IPS DF 6.9 (cell line): Measurements from ENCODE around the gene SEPTIN12.

Experiments
- DNase-seq: peaks from one replicate; pipeline ENCODE4 v3.0.0-alpha.2; 2013; ENCODE audit warnings: low read depth, low spot score
- H3K27ac ChIP-seq: one replicate; pipeline ENCODE4 v1.5.1; 2013; ENCODE audit warnings: low read length, control low read depth
- H3K27me3 ChIP-seq: 2 replicates; pipeline ENCODE4 v1.6.1; 2013; ENCODE audit warnings: mild to moderate bottlenecking, low read length; ENCODE audit not compliant: control insufficient read depth, insufficient read depth
- H3K36me3 ChIP-seq: 2 replicates; pipeline ENCODE4 v1.6.1; 2013; ENCODE audit warnings: low read length; ENCODE audit not compliant: control insufficient read depth, insufficient read depth
- H3K4me1 ChIP-seq: 2 replicates; pipeline ENCODE4 v1.6.1; 2013; ENCODE audit warnings: low read length; ENCODE audit not compliant: control insufficient read depth, insufficient read depth
- H3K4me3 ChIP-seq: 2 replicates; pipeline ENCODE4 v1.5.1; 2013; ENCODE audit warnings: mild to moderate bottlenecking, low read length
- H3K9me3 ChIP-seq: 2 replicates; pipeline ENCODE4 v1.6.1; 2013; ENCODE audit warnings: low read length, inconsistent platforms; ENCODE audit not compliant: control insufficient read depth, insufficient read depth
- WGBS: extraction: QIAGEN DNeasy Blood & Tissue Kit; methylation state at CpG from one replicate; pipeline ENCODE4 v1.1.7; 2013; ENCODE audit warnings: mixed read lengths, missing lambda C conversion rate; ENCODE audit not compliant: insufficient read length, insufficient coverage; 5-methylcytosine and 5-hydroxymethylcytosine counted together

Gene SEPTIN12

DNA sequence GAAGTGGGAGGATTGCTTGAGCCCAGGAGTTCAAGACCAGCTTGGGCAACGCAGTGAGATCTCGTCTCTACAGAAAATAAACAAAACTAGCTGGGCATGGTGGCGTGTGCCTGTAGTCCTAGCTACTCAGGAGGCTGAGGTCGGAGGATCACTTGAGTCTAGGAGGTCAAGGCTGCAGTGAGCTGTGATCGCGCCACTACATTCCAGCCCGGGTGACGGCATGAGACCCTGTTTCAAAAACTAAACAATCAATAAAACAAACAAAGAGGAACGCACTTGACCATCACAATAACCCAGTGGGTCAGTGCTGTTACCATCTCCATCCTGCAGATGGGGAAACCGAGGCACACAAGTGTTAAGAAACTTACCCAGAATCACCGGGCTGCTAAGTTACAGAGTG is 34.9 kb downstream of the SEPTIN12 start:
- Histone ChIP-seq H3K9me3 (no peaks in the 10 kb centered on the region), H3K4me3 (no peak overlapping the region), H3K27ac (no peak overlapping the region), H3K4me1 (no peaks in the 10 kb centered on the region), H3K36me3 (peaks cover 32% of the 10 kb centered on the region), H3K27me3 (no peaks in the 10 kb centered on the region)
- DNase-seq: no peak
- no CpG with 5 or more reads among the region's 11 CpGs for WGBS

DNA sequence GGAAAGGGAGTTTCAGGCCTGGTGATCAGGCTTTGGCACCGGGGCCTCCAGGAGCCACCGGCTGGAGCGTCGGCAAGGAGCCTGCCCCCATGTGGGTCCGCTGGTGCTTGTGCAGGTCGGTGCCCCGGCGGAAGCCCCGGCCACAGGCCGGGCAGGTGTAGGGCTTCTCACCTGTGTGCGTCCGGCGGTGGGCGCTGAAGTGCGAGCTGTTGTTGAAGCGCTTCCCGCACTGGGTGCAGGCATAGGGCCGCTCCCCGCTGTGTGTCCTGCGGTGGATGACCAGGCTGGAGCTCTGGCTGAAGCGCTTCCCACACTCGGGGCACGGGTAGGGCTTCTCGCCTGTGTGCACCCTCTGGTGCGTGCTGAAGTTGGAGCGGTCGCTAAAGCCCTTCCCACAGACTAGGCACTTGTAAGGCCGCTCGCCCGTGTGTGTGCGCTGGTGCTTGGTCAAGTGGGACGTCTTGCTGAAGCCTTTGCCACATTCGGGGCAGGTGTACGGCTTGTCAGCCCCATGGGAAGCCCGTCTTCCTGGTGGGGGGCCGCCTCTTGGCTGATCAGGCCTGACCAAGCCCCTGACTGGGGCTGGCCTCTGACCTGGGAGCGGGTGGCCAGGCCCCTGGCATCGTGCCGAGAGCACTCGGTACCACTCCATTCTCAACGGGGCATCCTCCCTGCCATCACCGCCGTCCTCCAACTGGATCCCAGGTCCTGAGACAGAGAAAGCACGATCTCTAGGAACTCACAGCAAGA is 35.6 kb downstream of the SEPTIN12 start:
- WGBS: no CpG with 5 or more reads among the region's 44 CpGs
- Histone ChIP-seq H3K27me3 (no peaks in the 10 kb centered on the region), H3K9me3 (no peaks in the 10 kb centered on the region), H3K36me3 (peaks cover 29% of the 10 kb centered on the region), H3K27ac (no peak overlapping the region), H3K4me1 (no peaks in the 10 kb centered on the region), H3K4me3 (no peak overlapping the region)
- DNase-seq: no peak

DNA sequence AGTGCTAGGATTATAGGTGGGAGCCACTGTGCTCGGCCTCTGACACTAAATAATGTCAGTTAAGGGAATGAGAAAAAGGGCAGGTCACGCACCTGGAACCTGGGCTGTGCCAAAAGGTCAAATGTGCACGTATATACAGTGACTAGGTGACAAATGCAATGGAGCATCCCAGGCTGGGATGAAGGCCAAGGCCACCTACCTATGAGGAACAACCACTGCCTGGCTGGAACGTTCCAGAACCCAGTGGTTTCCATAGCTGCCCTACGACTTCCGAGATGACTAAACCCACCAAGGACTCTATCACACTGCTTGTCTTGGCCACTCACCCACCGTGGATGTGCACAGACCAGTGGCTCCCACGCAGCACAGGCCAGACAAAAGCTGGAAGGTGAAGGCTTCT is 37.2 kb downstream of the SEPTIN12 start:
- Histone ChIP-seq H3K27ac (no peak overlapping the region), H3K27me3 (no peaks in the 10 kb centered on the region), H3K36me3 (peaks cover 28% of the 10 kb centered on the region), H3K4me3 (no peak overlapping the region), H3K9me3 (no peaks in the 10 kb centered on the region), H3K4me1 (no peaks in the 10 kb centered on the region)
- DNase-seq: no peak
- no CpG with 5 or more reads among the region's 8 CpGs for WGBS

DNA sequence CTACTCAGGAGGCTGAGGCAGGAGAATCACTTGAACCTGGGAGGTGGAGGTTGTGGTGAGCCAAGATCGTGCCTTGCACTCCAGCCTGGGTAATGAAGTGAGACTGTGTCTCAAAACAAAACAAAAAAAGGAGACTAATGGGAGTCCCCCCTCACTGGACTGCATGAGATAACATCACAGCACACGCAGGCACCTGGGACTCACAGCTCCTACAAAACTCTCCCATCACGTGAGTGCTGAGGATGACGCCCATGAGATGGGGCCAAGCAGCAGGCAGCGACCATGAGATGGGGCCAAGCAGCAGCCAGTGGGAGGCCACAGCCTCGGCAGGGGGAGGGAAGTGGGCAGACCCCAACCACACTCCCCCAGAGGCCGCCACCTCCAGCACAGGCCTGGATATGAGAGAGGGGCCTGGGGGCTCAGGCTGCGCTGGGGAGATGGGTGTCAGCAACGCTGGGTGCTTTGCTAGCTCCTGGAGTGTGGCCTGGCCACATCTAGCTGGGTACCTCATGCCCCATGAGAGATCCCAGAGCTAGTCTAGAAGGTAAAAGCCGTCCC is 38.4 kb downstream of the SEPTIN12 start:
- Histone ChIP-seq H3K27me3 (no peaks in the 10 kb centered on the region), H3K4me3 (no peak overlapping the region), H3K4me1 (no peaks in the 10 kb centered on the region), H3K9me3 (no peaks in the 10 kb centered on the region), H3K36me3 (peaks cover 24% of the 10 kb centered on the region), H3K27ac (no peak overlapping the region)
- DNase-seq: no peak
- no CpG with 5 or more reads among the region's 10 CpGs for WGBS

DNA sequence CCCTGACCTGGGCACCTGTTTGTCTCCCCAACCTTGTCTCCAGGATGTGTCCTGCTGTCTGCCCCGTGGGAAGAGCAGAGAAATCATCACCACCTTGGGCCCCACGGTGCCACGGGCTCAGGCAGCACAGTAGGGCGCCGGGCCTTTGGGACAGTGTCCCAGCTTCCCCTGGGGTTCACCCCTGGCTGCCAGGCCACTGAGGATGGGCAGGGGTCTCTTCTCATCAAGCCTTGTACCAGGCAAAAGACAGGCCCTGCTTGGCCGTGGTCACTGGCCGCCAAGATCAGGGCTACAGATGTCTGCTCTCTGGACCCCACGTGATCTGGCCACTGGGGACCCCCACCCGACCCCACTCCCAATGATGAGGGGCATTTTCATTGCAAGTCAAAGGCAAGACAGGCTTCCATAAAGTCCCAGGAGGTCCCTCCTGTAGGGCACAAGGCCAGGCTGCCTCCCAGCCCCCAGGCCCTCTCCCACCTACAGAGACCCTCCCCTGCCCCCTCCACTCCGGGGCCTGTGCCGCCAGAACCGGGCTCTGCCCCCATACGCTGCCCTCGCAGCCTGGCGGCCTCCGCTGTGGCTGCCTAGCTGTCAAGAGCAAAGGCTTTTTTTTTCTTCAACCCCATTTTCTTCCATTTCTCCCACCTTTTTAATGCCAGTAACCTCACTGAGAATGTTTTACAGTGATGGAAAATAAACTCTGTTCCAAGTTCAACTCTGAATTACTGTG is 39.3 kb downstream of the SEPTIN12 start:
- H3K27ac ChIP-seq: no peak overlapping the region
- WGBS: no CpG with 5 or more reads among the region's 16 CpGs
- H3K36me3 ChIP-seq: peaks cover 24% of the 10 kb centered on the region
- DNase-seq: no peak
- no peaks in the 10 kb centered on the region for H3K27me3 ChIP-seq
- no peaks in the 10 kb centered on the region for H3K9me3 ChIP-seq
- no peaks in the 10 kb centered on the region for H3K4me1 ChIP-seq
- H3K4me3 ChIP-seq: no peak overlapping the region

DNA sequence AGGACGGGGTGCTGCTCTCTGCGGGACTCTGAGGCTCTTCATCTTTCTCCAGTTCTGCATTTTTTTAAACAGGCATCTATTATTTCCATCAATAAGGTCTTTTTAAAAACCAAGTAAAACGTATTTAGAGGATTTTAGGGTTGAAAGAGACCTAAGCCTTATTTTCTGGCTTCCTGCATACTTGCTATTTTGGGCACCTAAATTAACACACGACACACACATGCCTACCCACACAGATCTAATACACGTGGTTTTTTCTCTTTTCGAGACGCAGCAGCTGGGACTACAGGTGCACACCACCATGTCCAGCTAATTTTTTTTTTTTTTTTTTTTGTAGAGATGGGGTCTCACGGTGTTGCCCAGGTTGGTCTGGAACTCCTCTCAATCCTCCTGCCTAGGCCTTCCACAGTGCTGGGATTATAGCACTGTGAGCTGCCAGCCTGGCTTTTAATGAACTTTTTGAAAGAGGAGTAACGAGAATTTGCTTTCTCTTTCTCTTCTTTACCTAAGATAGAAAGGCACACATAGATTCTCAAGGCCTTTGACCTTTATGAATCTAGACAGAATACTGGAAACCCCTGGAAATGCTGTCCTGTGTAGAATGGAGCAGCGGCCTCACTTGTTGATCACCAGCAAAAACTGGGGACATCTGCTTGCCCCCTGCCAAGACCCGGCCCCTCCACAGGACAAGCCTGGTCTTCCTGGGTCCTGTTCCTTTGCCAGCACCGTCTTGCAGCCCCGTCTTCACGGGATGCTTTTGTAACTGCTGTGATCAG is 40.1 kb downstream of the SEPTIN12 start:
- Histone ChIP-seq H3K36me3 (peaks cover 21% of the 10 kb centered on the region), H3K4me1 (no peaks in the 10 kb centered on the region; the same call in 1 of the 2 replicates), H3K27me3 (no peaks in the 10 kb centered on the region), H3K27ac (no peak overlapping the region), H3K4me3 (no peak overlapping the region), H3K9me3 (no peaks in the 10 kb centered on the region)
- no CpG with 5 or more reads among the region's 14 CpGs for WGBS
- no peak for DNase-seq

DNA sequence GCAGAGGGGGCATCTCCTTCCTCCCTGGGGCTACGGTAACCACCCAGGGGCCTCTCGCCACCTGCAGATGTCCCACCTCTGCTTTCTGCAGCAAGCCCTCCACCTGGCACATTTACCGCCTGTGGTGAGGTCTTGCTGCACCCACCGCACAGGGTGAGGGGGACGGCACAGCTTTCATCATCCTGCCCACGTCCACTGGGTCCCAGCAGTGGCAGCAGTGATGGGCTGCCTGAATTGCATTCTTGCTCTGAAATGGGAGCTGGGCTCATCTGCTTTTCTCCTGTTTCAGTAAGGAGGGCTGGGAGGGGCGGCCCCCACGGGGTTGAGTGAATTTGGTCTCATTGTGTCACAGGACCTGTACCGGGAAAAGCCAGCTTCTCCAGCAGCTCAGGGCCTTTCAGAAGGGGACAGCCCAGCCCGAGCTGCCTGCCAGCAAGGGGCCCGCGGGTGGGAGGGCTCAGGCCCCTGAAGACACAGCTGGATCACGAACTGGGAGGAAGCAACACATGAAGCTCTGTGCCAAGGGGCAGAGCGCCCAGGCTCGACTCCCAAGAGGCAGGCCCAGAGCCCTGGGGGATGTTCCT is 41.1 kb downstream of the SEPTIN12 start:
- no peaks in the 10 kb centered on the region; the same call in 1 of the 2 replicates for H3K4me1 ChIP-seq
- no CpG with 5 or more reads among the region's 15 CpGs for WGBS

DNA sequence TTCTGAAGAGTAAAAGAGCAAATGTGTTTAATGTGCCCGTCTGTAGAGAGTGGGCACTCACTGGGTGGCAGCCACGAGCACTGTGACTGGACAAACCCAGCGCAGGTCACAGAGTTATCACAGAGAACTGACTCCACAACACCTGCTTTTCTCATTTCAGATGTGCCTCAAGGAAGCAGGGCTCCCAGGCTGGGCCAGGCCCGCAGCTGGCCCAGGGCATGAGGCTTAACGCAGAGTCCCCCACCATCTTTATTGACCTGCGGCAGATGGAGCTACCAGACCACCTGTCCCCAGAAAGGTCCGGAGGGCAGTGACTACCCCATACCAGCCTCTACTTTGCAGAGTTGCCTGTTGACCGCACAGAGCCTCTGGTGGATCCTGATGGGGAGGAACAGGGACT is 41.9 kb downstream of the SEPTIN12 start:
- no peaks in the 10 kb centered on the region; the same call in 1 of the 2 replicates for H3K4me1 ChIP-seq
- no peak overlapping the region for H3K4me3 ChIP-seq
- WGBS: no CpG with 5 or more reads among the region's 8 CpGs
- H3K27ac ChIP-seq: no peak overlapping the region
- H3K27me3 ChIP-seq: no peaks in the 10 kb centered on the region
- H3K36me3 ChIP-seq: peaks cover 5% of the 10 kb centered on the region; the same call in 1 of the 2 replicates
- no peak for DNase-seq
- no peaks in the 10 kb centered on the region for H3K9me3 ChIP-seq

More for the DNA sequence above, 41.1 kb downstream of the SEPTIN12 start:
- no peaks in the 10 kb centered on the region for H3K9me3 ChIP-seq
- no peak for DNase-seq
- no peaks in the 10 kb centered on the region for H3K27me3 ChIP-seq
- H3K27ac ChIP-seq: no peak overlapping the region
- H3K36me3 ChIP-seq: peaks cover 13% of the 10 kb centered on the region
- no peak overlapping the region for H3K4me3 ChIP-seq

DNA sequence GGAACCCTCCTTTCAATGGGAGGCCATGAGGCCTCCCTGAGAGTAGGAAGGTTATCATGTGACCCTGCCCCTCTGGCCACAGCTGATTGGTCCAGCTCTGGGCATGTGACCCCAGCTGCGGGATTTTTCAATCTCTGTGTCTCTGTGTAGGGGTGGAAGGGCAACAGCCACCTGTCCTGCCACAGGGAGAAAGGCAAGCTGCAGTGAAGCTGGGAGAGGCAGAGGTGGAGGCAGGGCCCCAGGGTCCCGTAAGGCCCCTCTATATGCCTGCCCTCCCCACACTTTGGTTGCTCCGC is 42.9 kb downstream of the SEPTIN12 start:
- WGBS: no CpG with 5 or more reads among the region's 3 CpGs
- H3K4me3 ChIP-seq: no peak overlapping the region
- H3K9me3 ChIP-seq: no peaks in the 10 kb centered on the region
- no peaks in the 10 kb centered on the region for H3K27me3 ChIP-seq
- DNase-seq: no peak
- H3K4me1 ChIP-seq: no peaks in the 10 kb centered on the region; the same call in 1 of the 2 replicates
- H3K36me3 ChIP-seq: no peaks in the 10 kb centered on the region
- no peak overlapping the region for H3K27ac ChIP-seq
